Erythroblast (primary cell): ENCODE data around the gene CD200R1L.

Source experiments
- GATA1 ChIP-seq: IDR thresholded peaks from 2 replicates; pipeline ENCODE4 v1.6.1; 2011; ENCODE audit warnings: low read depth, mild to moderate bottlenecking, control low read depth, low read length, moderate library complexity
- POLR2A ChIP-seq: IDR thresholded peaks from 2 replicates; pipeline ENCODE4 v1.6.1; 2011; ENCODE audit warnings: mild to moderate bottlenecking, low read length

- TF ChIP-seq POLR2A: no peak
- no peak for TF ChIP-seq GATA1
Measured at GRCh38 chr3:112805126-112805525, 41.5 kb downstream of the CD200R1L start.
